NCI-H1092 (cell line): ENCODE results near the gene OSBPL5.

Experiments used
- DNase-seq: peaks from one replicate; lab custom pipeline; 2025; lab: John Stamatoyannopoulos, UW

Gene OSBPL5

DNA sequence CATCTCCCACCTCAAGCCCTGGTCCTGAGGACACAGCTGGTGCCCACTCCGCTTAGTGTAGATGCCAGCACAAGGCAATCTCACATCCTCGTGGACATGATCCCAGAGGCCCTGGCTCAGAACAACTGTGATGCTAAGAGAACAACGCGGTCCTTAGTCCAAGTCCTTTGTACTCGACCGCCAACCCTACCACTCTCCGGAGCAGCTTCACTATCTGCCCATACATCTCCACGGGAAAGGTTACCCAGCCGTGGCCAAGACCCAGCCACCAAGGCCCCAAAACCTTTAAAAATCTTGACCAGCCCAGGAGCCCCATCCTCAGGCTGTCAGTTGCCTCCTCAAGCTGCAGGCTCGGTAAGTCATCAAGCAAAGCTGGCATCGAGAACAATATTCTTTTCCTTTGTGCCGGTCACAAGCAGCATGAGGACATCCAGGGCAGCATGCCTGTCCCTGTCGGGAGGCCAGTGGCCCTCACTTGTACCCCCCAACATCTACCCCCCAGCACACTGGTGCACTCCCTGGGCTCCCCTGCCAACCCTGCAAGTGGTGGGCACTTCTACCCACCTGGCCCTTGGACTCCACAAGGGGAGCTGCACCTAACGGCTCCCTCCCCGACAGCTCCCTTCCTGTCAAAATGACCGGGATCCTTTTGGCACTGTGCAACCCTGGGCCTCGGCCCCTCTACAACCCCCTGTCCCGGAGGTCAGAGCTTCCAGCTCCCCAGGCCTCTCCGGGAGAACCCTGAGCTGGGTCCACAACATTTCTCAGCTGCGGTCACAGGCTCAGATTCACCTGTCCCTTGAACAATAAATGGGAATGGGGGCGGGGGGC is 2.5 kb downstream of the OSBPL5 start:
- DNase-seq, result no peak

DNA sequence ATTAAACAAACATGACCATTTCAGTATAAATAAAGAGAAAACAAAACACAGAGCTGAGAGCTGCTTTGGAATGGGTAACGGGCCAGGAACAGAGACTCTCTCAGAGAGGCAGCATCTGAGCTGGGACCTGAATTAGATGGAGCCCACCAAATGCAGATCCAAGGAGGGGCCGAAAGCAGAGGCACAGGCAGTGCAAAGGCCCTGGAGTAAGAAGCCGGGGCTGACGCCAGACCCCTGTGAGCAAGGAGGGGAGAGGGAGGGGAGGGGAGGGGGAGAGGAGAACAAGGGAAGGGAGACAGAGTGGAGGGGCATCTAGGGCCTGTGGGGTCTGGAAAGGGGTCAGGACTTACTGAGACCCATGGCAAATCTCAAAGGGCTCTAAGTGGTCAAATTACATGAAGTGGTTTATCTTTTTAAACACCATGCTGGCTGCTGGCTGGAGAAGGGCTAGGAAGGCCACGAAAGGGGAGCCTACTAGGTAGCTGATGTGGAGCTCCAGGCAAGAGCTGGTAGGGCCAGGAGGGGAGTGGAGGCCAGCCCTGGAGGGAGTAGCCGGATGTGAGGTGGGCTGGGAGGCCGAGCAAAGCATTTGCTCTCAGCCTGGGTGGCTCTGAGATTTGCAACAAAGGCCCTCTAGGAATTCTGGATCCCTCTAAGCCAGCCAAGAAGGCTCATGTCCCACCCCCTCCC is 3.2 kb downstream of the OSBPL5 start:
- no peak for DNase-seq

DNA sequence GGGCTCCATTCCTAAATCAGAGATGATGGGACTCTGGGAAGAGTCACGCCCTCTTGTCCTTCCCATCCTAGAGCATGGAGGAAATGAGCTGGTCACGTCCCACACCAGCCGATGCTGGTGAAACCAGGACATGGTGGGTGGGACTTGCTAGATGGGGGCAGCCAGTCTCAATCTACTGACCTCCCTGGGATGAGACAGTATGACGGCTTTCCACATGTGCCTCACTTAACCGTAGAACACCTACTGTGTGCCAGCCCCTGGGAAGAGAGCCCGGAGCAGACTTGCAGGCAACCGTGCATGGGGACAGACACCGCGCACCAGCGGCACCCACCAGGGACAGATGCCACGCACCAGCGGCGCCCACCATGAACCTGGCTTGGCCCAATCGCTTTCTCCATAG is 3.8 kb downstream of the OSBPL5 start:
- no peak for DNase-seq

DNA sequence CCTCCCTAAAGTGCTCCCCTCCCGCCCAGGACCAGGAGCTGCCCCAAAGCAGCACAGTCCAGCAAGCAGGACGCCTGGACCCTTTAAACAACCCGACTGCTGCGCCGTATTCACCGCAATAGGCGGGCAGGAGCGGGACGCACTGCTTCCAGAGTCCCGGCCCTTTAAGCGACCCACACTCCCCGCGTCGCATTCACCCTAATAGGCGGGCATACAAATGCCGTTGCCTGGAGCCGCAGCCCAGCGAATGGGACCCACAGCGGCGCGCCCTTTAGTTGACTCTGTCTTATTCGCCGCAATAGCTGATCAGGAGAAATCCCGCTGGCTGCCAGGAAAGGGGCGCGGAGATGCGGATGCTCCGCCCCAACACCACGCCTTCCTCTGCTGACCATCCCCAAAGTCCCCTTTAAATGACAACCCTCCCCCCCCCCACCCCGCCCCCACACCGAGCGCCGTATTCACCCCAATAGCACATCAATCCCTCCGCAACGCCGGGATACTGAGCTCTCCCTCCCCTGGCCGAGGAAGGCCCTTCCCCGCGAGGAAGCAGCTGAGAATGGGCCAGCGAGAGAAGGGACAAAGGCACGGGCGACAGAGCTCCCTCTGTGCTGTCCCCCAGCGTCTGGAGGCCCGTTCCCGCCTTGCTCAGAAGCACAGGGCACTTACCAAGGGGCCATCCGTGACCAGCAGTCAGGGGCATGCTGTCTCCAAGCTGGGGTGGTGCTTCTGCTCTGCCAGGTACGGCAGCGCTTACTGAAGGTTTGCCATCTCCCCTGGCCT is 4.7 kb downstream of the OSBPL5 start:
- peak; percentile 62 for DNase-seq

DNA sequence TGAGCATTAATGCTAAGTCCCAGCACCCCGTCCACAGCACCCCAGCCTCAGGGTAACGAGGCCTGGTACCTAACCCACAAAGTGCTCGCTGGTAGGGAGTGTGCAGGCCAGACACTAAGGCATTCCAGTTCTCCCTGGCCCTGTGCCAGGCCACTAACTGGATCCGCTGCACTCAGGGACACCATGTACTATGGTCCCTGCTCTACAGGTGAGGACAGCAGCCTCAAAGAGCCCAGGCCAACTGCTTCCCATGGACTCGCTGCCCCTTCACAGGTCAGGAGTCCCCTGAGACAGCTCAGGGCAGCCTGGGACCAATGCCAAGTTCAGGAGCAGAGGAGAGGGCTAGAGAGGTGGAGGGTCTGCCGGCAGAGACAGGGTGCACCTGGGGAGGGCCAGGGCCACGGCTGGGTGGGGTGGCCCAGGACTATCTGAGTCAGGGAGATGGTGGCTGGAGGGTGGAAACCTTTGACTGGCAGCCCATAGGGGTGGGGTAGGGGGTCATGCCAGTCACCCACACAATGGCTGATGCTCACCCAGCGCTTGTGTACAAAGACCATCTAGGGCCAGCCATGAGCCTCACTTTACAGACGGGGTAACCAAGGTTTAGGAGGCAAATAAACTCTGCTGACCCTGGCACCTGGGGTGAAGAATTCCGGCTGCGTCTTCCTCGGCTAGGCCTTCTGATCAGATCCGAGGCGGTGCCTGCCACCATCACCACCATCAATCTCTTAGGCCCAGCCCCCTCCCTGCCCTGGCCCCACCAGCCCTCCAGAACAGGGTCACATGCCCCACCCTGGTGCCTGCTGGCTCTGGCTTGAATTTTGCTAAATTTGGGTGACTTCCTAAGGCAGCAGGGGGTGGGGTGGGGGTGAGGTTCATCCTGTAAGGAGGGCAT is 5.6 kb downstream of the OSBPL5 start:
- no peak for DNase-seq

DNA sequence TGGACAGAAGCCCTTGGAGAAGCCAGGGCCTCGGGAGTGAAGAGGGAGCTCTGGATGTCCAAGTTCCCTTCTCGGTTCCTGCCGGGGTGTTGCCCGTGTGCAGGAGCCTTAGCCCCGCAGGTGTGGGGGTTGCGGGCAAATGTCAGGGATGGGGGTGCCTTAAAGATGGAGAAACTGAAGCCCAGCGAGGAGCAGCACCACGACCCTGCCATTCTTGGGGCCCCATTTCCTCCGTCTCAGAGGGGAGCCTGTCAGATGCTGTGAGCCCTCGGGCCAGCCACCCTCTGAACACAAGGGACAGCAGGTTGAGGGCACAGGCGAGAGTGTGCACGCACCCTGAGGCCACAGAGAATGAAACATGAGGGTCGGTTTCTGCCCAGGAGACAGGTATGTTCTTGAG is 6.3 kb downstream of the OSBPL5 start:
- DNase-seq, result no peak

DNA sequence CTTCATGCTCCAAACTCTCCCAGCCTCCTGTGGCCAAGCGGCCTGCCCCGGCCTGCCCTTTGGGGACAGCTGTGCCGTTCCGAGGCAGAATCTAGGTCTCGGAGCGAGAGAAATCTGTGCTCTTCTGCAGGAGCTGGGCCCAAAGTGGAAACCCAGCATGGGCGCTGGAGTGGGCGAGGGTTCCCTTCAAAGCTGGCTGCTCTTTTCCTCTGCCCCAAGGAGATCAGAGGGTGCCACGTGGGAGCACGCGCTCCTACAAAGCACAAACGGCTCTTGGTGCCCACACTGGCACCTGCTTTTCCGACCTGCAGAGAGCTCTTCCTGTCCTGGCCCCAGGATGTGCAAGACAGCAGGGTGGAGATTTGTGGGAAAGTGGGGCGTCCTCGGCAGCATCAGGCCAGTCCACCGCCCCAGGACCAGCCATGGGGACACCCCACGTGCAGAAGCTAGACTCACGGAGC is 6.9 kb downstream of the OSBPL5 start:
- DNase-seq, result no peak

DNA sequence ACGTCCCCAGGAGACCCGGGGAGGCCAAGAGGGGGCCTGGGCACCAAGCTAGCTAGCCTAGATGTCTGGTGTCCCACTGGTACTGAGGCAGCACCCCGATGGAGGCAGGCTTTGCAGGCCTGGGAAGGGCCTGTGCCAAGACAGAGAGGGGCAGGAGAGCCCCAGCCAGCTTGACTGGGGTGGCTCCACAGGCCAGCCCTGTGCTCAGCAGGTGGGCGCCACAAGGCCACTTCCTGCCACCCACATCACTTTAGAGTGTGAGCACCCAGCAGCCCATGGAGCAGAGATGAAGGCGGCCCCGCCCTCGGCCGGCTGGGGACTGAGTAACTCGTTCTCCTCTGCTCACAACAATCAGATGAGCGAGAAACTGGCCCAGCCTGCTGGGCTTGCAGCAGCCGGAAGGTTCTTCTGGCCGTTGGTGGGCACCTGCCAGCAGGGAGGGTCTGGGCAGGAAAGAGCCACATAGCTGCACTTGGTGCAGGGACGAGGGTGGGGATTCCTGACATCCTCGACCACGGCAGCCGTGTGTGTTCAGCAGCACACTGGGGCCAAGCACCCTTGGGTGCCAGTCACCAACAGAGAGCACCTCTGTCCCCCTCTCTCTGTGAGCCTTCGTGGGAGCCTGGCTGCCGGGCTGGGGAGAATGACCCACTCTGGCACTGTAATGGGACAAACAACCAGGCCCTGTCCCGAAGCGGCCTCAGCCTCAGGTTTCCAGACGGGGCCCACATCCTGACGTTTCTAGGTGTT is 7.6 kb downstream of the OSBPL5 start:
- DNase-seq, result no peak

DNA sequence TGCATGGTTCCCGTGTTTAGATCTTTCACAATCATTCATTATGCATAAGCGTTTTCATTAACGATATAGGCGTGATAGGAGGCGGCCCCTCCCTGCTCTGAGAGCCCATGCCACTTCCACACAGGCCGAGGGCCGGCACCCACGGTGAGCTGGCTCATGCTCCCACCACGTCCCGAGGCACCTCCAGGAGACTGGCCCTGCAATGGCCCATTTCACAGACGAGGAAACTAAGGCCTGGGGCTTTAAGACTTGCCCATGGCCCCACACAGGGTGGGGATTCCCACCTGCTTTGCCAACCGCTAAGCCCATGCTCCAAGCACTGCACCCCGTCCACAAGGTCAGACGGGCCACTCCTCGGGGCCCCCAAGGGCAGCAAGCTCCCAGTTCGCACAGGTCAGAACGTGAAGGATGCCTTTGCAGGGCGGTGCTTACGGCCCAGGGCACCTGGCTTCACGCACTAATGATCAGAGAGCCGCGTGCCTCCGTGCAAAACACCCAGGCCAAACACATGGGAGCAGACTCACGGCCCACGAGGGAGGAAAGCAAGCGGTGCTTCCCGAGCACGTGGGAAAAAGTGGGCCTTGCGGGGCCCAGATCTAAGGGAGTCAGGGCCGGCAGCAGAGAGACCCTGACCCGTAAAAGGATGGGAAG is 8.3 kb downstream of the OSBPL5 start:
- DNase-seq, result no peak

DNA sequence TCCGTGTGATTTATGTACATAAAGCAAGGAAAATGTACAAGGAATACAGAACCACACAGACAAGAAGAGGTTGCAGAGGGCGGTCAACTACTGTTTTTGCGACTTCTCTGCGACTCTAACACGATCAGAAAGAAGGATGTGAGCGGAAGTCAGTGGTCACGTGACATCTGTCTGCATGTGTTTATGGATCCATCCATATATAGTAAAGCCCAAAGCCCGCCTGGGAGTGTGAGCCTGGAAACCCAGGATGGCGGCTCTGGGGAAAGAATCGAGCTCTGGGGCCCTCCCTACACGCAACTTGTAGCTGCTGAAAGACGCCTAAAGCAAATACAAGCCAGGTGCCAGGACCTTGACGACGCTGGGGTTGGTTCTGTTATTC is 8.8 kb downstream of the OSBPL5 start:
- DNase-seq, result no peak

DNA sequence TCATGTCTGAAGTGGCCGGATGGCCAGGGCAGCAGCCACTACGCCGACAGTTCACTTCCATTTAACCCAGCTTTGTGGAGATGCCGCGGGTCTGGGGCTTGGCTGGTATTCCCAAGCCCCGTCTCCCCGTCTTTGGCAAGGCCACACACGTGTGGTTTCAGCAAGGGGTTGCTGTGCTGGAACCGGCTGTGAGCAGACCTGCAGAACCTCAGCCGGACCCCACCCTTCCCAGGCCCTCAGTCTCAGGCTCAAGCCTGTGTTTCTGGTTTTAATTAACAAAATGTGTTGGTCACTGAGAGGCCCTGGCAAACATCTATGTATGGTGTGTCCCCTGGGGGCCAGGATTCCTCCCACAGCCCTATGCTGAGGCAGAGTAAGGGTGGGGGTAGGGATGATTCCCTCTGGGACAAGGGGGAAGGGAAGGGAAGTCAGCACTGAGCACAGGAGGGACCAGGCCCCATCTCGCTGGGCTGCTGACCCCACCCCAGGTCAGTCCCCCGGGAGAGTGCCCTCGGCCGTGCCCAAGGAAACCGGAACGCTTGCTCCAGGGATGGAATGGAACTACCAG is 9.3 kb downstream of the OSBPL5 start:
- no peak for DNase-seq

DNA sequence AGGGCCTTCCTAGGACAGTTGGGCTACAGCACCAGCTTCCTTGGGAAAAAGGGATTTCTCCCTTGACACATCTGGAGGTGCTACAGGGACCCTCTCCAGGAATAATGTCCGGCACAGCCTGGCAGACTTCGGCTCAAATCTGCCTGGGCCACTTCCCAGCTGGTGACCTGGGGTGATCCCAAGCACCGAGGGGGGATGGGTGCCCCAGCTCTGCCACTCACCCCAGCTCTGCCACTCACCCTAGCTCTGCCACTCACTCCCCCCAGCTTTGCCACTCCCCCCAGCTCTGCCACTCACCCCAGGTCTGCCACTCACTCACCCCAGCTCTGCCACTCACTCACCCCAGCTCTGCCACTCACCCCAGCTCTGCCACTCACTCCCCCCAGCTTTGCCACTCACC is 9.9 kb downstream of the OSBPL5 start:
- no peak for DNase-seq

DNA sequence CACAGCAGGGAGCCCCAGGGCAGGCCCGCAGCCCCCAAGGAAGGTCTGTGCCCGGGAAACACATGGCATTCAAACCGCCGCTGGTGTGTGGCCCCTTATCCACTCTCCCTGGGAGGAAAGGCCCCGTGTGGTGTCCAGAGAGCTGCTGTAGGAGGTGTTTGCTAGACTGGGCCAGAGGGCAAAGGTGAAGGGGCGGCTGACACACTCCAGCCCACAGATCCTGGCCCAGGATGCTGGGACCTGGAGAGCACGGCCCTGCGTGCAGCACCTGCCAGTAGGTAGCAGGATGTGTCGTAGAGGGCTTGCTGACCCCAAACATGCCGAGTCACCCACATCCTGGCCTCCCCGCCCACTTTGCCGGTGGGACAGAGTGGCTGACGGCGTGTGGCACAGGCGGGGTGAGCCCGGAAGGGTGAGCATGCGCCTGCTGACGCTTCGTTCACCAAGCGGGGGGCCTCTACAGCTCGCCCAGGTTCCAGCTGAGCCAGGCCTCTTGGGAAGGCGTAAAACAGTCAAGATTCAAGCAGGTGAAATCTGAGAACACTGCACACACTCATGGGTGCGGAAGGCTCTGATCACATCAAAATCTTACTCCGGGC is 11.0 kb downstream of the OSBPL5 start:
- DNase-seq, result no peak

DNA sequence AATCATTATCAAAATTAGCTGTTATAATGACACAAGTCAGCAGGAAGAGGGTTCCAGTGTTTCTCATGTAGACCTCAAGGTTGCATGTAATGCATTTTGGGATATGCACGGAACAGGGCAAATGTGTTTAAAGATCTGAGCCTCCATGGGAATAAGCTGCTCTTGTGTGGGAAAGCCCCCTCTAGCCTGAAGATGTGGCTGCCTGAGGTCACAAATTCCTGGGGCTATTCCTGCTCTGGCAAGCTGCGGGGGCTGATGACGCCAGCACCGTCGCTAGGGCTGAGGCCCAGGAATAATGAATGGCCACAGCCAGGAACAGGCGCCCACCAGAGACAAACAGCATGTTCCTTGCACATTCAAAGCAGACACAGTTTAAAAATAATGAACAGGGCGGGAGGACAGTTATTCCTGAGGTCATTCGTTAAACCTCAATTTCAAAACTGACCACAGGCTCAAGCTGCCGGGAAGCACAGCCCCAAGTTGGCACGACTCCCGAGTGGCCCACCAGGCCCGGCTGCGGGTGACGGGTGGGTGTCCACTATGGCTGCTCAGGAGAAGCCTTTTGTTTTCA is 11.7 kb downstream of the OSBPL5 start:
- DNase-seq, result no peak

DNA sequence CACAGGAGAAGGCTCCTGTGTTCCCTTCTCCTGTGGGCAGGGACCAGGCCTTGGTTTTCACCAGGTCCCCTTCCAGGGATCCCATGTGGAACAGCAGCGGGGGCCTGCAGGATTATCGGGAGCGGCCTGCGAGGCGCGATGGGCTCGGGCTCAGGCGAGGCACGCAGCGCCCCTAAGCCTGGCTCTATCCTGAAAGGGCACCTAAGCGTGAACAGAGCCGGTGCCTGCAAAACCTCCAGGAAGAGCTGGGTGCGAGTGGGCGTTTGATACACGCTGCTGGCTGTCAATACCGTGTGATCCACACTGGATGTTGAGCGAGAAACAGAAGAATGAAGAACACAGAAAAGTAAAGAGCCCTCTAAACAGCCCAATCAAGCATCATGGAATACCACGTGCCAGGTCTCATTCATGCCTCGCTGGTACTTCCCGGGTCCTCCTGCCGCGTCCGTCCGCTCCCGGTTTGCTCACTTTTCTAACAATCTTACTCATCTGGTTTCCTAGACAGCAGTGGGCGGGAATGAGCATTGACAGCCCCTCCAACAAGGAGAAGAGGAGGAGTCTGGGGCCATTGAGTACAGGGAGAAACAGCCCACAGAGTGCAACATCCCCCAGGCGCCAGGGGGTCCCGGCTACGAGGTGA is 12.5 kb downstream of the OSBPL5 start:
- DNase-seq, result no peak

DNA sequence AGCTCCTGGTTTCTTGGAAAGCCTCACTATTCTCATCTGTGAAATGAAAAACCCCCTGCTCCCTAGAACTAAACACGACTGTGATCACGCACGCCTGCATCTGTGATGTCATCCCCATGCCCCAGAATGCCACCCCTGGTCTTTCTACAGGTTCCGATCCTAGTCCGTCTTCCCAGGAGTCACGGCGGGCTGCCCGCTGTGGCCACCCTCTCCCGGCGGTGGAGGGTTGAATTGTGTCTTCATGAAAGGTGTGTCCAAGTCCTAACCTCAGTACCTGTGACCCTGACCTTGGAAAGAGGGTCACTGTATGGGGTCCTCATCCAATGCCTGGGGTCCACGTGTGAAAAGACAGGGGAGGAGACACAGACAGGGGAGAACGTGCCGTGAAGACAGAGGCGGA is 14.4 kb downstream of the OSBPL5 start:
- DNase-seq, result no peak

DNA sequence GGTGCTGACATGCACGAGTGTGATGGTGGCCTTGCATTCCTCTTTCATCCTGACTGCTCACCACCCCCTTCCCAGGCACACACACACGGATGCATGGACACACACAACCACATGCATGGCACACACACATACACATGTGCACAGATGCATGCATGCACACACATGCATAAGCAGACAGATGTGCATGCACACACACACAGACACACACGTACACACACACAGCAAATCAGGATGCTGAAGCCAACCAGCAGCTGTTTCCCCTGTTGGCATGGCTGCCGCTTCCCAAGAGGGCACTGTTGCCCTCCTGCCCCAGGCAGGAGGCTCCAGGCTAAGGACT is 15.3 kb downstream of the OSBPL5 start:
- no peak for DNase-seq

DNA sequence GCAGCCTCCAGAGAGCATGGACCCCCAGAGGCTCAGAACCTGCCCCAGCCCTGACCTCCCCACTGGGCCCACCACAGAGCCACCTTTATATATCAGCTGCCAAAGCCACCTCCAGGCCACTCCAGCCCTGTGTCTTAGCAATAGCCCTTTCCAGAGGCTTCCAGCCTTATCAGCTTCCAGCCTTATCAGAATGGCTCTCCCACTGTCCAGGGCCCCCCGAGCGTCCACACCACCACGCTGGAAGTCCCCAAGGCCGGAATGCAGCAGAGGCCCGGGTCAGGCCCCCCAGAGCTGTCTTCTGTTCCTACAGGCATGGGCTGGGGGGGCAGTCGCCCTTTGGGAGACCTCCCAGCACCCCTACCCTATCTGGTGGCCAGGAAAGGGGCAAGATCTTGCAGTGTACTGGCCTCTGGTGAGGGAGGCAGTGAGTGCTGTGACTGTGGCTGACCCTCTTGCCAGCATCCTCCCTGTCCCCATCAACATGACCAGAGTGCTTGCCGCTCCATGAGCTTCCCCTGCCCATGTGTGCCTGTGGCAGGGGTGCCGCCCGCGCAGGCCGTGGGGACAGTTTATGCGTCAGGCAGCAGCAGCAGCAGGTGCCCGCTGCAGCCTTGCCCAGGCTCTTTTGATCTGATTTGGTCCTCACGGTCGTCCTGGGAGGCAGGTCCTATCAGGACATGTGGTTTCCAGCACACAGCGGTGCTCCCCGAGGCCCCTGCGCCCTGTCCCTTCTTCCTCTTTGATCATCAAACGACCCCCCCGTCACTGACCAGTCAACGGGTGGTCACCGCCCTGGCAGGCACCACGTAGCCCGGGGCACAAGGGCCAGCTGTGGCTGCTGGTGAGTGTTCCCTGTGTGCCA is 15.9 kb downstream of the OSBPL5 start:
- DNase-seq, result no peak
